ENCODE results near the gene TASOR2. TPM values are rescaled to one million over a fixed set of nuclear protein-coding genes. Genes with fewer than 3 reads are reported as not detected.

Gene TASOR2
- total and polyA plus RNA-seq, 2 of the 4 experiments (the other 2 are of a cell fraction): 19.4 to 53.6 TPM

GRCh38 chr10:5645375-5645774, 39.3 kb upstream of the TASOR2 start:
- no peaks in the 10 kb centered on the region for H3K9me3 ChIP-seq (ENCODE audit: control insufficient read depth, insufficient read depth, low read length)

More at GRCh38 chr10:5645375-5645774, 39.3 kb upstream of the TASOR2 start:
- intact Hi-C loops (cut with micrococcal nuclease): no loop called here
- H2AK9ac ChIP-seq (replicated peaks; ENCODE audit: low read depth, low read length, poor library complexity): no peak overlapping the region
- no peak overlapping the region for H3K18ac ChIP-seq (ENCODE audit: low read depth, low read length)
- no peak overlapping the region for H2BK5ac ChIP-seq (ENCODE audit: low read depth, low read length, poor library complexity, severe bottlenecking)
- no peak overlapping the region for H2BK20ac ChIP-seq (ENCODE audit: low read depth, low read length)
- H4K20me1 ChIP-seq (ENCODE audit: insufficient read depth, low read length): no peaks in the 10 kb centered on the region
- H3K9ac ChIP-seq (ENCODE audit: low read depth, low read length): no peak overlapping the region
- H3K4me2 ChIP-seq (ENCODE audit: low read depth, low read length): no peak overlapping the region
- no peak for TF ChIP-seq USF2 (IDR thresholded peaks at IDR 0.05; ENCODE audit: low read depth, low read length)
- TF ChIP-seq BHLHE40 (IDR thresholded peaks at IDR 0.05; ENCODE audit: low read depth, low read length): no peak
- no peak for TF ChIP-seq CTCF (conservative IDR thresholded peaks at IDR 0.05; ENCODE audit: low read depth, low read length)
- TF ChIP-seq POLR2A (IDR thresholded peaks at IDR 0.05; ENCODE audit: low read depth, low read length): no peak
- no peak for TF ChIP-seq NFE2L2 (IDR thresholded peaks at IDR 0.05; ENCODE audit: low read depth, low read length)
- no peaks in the 10 kb centered on the region for H3K79me1 ChIP-seq (ENCODE audit: low read depth in 1 of 2, low read length in 2 of 2)
- dilution Hi-C loops (cut with HindIII; ENCODE audit: low sequenced_read_pairs, unreplicated experiment): no loop called here
- no peak overlapping the region for H3K23ac ChIP-seq (ENCODE audit: low read depth, low read length)
- H3K36me3 ChIP-seq (ENCODE audit: control insufficient read depth, insufficient read depth, low read length): peaks cover 27% of the 10 kb centered on the region
- in situ Hi-C loops (cut with MboI; ENCODE audit: low sequenced_read_pairs): no loop called here
- no peak overlapping the region for H2AFZ ChIP-seq (replicated peaks; ENCODE audit: low read length, poor library complexity)
- no peak overlapping the region for H2BK15ac ChIP-seq (ENCODE audit: low read depth, low read length)
- ChIA-PET POLR2A (ENCODE audit: unreplicated experiment) (no interaction called here), CTCF (interaction anchor here (2.5 kb wide), 1 partner anchor 16 kb away, joined by 7 read pairs; no protein-coding TSS in a partner anchor)
- H2BK120ac ChIP-seq (ENCODE audit: low read depth, low read length): no peak overlapping the region
- H3K9me1 ChIP-seq (ENCODE audit: insufficient read depth, low read length): no peaks in the 10 kb centered on the region
- no peak overlapping the region for H3K27ac ChIP-seq (ENCODE audit: insufficient read depth, low read length)
- no peak overlapping the region for H3K4ac ChIP-seq (ENCODE audit: low read depth, low read length)
- no peak overlapping the region for H3K4me3 ChIP-seq (ENCODE audit: insufficient read depth, low read depth, low read length)
- H3K4me1 ChIP-seq (ENCODE audit: control insufficient read depth, insufficient read depth, low read length): no peaks in the 10 kb centered on the region
- ATAC-seq (ENCODE audit: low read depth): no peak
- no peak overlapping the region for H3K14ac ChIP-seq (replicated peaks; ENCODE audit: low read depth, low read length)
- H4K5ac ChIP-seq (ENCODE audit: low read depth, low read length): no peak overlapping the region
- no peak overlapping the region for H4K91ac ChIP-seq (ENCODE audit: insufficient read depth, low read depth, low read length)
- H4K8ac ChIP-seq (ENCODE audit: low read depth in 2 of 2, low read length in 2 of 2): no peak overlapping the region
- H3K56ac ChIP-seq (ENCODE audit: extremely low read depth, insufficient read depth, low read length): no peak overlapping the region
- BruUV-seq (replicated peaks): no TSS peak
- H2AK5ac ChIP-seq (ENCODE audit: low read depth, low read length): no peak overlapping the region
- no peak for DNase-seq
- WGBS, 2 experiments (ENCODE audit: extremely low coverage in 2 of 2, insufficient read length in 1 of 2): 75% methylated on average over 2 of the region's 11 CpGs; no CpG with 5 or more reads in 1 of the 2 experiments
- no peaks in the 10 kb centered on the region for H3K27me3 ChIP-seq (ENCODE audit: control insufficient read depth, insufficient read depth, low read length)
